Neural crest cell (in vitro differentiated cells): ENCODE measurements around the gene DPP8. TPM values are rescaled to one million over a fixed set of nuclear protein-coding genes. Genes with fewer than 3 reads are reported as not detected.

Source experiments
- DNase-seq: peaks from one replicate; pipeline ENCODE4 v3.0.0; 2021; ENCODE audit warnings: low read depth, mixed read lengths, low spot score
- H3K27ac Mint-ChIP-seq: one replicate; pipeline ENCODE4 v1.8.0; 2021; ENCODE audit warnings: mild to moderate bottlenecking, mixed read lengths; ENCODE audit not compliant: unreplicated experiment
- H3K27me3 Mint-ChIP-seq: 2 replicates; pipeline ENCODE4 v1.8.0; 2021; ENCODE audit warnings: low read depth, mild to moderate bottlenecking, mixed read lengths
- H3K36me3 Mint-ChIP-seq: 2 replicates; pipeline ENCODE4 v1.8.0; 2021; ENCODE audit warnings: low read depth, mild to moderate bottlenecking, mixed read lengths
- H3K4me1 Mint-ChIP-seq: 2 replicates; pipeline ENCODE4 v1.8.0; 2021; ENCODE audit warnings: mixed read lengths
- H3K4me3 Mint-ChIP-seq: one replicate; pipeline ENCODE4 v1.8.0; 2021; ENCODE audit warnings: mild to moderate bottlenecking, mixed read lengths
- H3K9me3 Mint-ChIP-seq: 2 replicates; pipeline ENCODE4 v1.8.0; 2021; ENCODE audit warnings: mixed read lengths
- total RNA-seq: library from RNA; stranded (reverse); gene quantifications from 2 replicates; pipeline ENCODE4 v1.2.1, GENCODE V29; 2021
- TF ChIP-seq, protein P1 (sequence below): fragments of 200-600 bp; sonication (generic); conservative IDR thresholded peaks from 2 replicates; pipeline ENCODE4 v1.5.0; 2021; ENCODE audit warnings: antibody characterized with exemption, mild to moderate bottlenecking

DPP8 gene
- total RNA-seq, 1 donor from 2014 or later, result 26.1 TPM

DNA sequence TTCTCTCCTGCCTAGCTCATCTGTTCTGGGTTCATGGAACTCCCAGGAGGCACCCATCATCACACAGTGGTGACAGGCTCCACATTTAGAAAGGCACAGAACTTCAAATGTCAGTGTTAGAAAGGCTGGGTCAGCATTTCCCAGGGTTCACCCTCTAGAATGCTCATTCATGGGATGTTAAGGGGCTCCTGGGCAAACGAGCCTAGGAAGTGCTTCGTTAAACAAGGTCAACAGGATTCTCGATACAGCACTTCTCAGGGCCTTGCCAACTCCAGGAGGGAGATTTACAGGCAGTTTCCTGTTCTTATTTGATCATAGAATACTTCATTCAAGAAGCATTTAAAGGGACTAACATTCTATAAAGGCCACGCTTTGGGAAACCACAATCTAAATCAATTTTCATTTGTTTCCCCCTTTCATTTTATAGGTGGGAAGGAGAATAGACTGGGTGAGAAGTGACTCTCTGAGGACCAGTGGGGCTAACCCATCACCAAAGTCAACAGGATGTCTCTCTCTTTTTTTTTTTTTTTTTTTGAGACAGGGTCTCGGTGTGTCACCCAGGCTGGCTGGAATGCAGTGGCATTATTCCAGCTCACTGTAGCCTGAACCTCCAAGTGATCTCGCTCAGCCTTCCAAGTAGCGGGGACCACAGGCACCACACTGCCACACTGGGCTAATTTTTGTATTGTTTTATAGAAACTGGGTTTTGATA is 109.0 kb downstream of the DPP8 start:
- H3K36me3 Mint-ChIP-seq, result no peaks in the 10 kb centered on the region
- peaks cover 10% of the 10 kb centered on the region for H3K4me1 Mint-ChIP-seq
- DNase-seq, result no peak
- H3K27me3 Mint-ChIP-seq, result no peaks in the 10 kb centered on the region
- TF ChIP-seq, protein P1, sequence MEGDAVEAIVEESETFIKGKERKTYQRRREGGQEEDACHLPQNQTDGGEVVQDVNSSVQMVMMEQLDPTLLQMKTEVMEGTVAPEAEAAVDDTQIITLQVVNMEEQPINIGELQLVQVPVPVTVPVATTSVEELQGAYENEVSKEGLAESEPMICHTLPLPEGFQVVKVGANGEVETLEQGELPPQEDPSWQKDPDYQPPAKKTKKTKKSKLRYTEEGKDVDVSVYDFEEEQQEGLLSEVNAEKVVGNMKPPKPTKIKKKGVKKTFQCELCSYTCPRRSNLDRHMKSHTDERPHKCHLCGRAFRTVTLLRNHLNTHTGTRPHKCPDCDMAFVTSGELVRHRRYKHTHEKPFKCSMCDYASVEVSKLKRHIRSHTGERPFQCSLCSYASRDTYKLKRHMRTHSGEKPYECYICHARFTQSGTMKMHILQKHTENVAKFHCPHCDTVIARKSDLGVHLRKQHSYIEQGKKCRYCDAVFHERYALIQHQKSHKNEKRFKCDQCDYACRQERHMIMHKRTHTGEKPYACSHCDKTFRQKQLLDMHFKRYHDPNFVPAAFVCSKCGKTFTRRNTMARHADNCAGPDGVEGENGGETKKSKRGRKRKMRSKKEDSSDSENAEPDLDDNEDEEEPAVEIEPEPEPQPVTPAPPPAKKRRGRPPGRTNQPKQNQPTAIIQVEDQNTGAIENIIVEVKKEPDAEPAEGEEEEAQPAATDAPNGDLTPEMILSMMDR, result no peak
- no peak overlapping the region for H3K4me3 Mint-ChIP-seq
- no peaks in the 10 kb centered on the region for H3K9me3 Mint-ChIP-seq
- no peak overlapping the region for H3K27ac Mint-ChIP-seq

DNA sequence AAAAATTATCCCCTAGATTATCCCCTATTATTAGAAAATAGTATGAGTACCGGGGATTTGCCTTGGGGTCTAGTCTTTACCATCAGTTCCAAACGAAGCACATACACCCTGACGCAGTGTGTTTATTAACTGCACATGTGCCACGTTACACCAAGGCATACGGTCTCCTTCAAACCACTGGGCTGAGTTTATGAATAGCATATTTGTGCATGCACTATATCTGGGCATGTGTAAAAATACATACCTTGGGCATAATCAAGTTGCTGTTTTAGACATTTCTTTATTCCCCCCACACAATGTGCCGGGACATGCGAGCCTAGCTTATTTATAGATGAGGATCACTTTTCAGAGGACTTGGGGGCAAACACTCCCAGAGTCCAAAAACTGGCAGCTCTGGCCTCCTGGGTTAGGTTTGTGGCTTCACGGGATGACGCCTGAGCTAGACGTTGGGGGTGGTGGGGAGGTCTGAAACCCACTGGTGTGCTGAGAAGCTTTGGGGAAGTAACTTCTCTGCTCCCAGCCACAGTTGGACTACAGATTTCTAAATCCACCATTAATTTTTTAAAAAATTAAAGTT is 111.0 kb downstream of the DPP8 start:
- no peaks in the 10 kb centered on the region for H3K27me3 Mint-ChIP-seq
- no peak overlapping the region for H3K4me3 Mint-ChIP-seq
- TF ChIP-seq, protein P1, result no peak
- no peaks in the 10 kb centered on the region for H3K36me3 Mint-ChIP-seq
- DNase-seq, result no peak
- H3K9me3 Mint-ChIP-seq, result no peaks in the 10 kb centered on the region
- no peak overlapping the region for H3K27ac Mint-ChIP-seq
- H3K4me1 Mint-ChIP-seq, result peaks cover 9% of the 10 kb centered on the region

DNA sequence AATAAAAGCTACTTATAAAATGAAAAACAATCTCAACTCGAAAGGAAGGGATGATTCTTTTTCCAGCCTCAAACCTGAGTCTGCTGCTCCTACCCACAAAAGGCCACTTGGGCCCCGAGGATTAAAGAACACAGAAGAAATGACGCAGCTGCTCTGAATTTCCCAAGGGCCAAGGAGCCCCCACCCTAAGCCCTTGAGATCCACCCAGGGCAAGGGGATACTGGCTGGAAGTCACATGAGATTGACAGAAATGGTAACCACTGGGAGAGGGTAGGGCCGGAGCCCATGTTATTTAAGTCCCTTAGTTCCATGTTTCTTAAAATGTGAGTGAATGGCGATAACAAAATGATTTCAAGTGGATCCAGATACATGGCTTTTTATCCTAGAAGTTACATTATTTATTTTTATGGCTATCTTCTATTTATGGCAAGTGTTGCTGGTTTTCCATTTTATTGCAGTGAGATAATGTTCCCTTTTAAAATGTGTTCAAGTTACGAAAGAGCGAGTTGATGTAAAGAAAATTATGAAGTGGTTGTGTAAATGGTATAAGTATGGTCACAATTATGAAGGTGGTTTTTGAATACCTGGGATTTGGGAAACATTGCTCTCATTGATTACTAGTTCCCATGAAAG is 111.6 kb downstream of the DPP8 start:
- H3K4me1 Mint-ChIP-seq, result peaks cover 12% of the 10 kb centered on the region
- H3K27ac Mint-ChIP-seq, result no peak overlapping the region
- no peaks in the 10 kb centered on the region for H3K9me3 Mint-ChIP-seq
- H3K4me3 Mint-ChIP-seq, result no peak overlapping the region
- no peaks in the 10 kb centered on the region for H3K27me3 Mint-ChIP-seq
- TF ChIP-seq, protein P1, result no peak
- DNase-seq, result no peak
- no peaks in the 10 kb centered on the region for H3K36me3 Mint-ChIP-seq

DNA sequence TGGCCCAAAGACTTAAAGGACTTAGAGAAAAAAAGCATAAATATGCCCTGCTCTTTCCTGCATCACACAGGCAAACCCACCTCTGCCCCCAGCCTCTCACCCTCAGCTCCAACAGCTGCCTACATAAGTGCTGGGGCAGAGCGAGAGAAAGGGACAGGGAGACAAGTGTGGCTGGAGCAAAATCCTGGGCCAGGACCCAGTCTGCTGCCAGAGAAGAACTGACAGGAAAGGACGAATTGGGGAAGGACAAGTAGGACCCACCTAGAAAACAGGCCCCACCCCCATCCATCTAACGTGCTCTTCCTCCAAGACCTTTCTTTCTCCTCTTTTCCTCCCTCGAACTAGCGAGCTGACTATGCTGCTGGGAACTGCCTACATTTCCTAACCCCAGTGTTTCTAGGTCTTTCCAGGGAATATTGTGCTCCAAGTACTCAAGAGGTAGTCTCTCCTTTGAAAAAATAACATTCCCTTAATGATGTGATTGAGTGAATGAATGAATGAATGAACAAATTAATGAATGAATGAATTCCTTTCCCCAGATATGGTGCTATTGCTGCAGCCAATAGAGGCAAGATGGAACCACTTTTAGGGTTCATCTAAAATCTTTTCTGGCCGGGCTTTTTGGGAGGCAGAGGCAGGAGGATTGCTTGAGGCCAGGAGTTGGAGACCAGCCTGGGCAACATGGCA is 113.2 kb downstream of the DPP8 start:
- H3K27ac Mint-ChIP-seq, result peak overlapping the region; percentile 73
- H3K36me3 Mint-ChIP-seq, result no peaks in the 10 kb centered on the region
- no peaks in the 10 kb centered on the region for H3K27me3 Mint-ChIP-seq
- TF ChIP-seq, protein P1, result no peak
- no peak for DNase-seq
- H3K4me3 Mint-ChIP-seq, result no peak overlapping the region
- peaks cover 13% of the 10 kb centered on the region for H3K4me1 Mint-ChIP-seq
- no peaks in the 10 kb centered on the region for H3K9me3 Mint-ChIP-seq

DNA sequence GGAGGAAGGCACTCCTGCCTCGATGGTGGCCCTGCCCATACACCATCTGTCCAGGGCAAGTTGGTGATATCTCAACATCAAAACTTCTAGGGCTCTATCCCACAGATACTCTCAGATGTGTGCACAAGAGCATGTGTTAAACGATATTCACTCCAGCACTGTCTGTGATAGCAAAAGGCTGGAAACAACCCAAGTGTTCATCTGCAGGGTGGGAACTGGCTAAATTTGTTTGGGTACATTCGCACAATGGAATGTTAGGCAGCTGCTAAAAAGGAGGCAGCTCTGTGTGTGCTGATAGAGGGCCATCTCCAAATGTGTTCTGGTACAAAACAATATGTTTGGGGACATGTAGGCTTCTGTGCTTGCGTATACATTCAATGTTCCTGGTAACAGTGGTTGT is 114.5 kb downstream of the DPP8 start:
- Mint-ChIP-seq H3K4me1 (peaks cover 13% of the 10 kb centered on the region), H3K27ac (no peak overlapping the region), H3K4me3 (no peak overlapping the region), H3K27me3 (no peaks in the 10 kb centered on the region), H3K36me3 (no peaks in the 10 kb centered on the region), H3K9me3 (no peaks in the 10 kb centered on the region)
- TF ChIP-seq, protein P1, result no peak
- DNase-seq, result no peak
